Measurements from ENCODE around the gene LDLRAD2.

LDLRAD2 gene

GRCh38 chr1:21786640-21787039 lies 25.4 kb upstream of the LDLRAD2 start:
- no peak overlapping the region for H3K4me3 ChIP-seq
- DNase-seq (ENCODE audit: low spot score), result no peak
- TF ChIP-seq CTCF (IDR thresholded peaks at IDR 0.05), result no peak
- no peak overlapping the region for H3K27ac ChIP-seq

GRCh38 chr1:21793104-21793503 lies 19.0 kb upstream of the LDLRAD2 start:
- no peak for DNase-seq (ENCODE audit: low spot score)
- TF ChIP-seq CTCF (IDR thresholded peaks at IDR 0.05), result no peak
- H3K4me3 ChIP-seq, result no peak overlapping the region

GRCh38 chr1:21794656-21795055 lies 17.4 kb upstream of the LDLRAD2 start:
- Histone ChIP-seq H3K4me3 (no peak overlapping the region), H3K27ac (no peak overlapping the region)
- DNase-seq (ENCODE audit: low spot score), result no peak
- TF ChIP-seq CTCF (IDR thresholded peaks at IDR 0.05), result no peak

More at GRCh38 chr1:21793104-21793503, 19.0 kb upstream of the LDLRAD2 start:
- H3K27ac ChIP-seq, result no peak overlapping the region

- H3K27ac ChIP-seq, result no peak overlapping the region
- DNase-seq (ENCODE audit: low spot score), result no peak
- TF ChIP-seq CTCF (IDR thresholded peaks at IDR 0.05), result no peak
- H3K4me3 ChIP-seq, result no peak overlapping the region
These were observed 17.0 kb upstream of the LDLRAD2 start for GRCh38 chr1:21795075-21795474.

- DNase-seq (ENCODE audit: low spot score), result no peak
- Histone ChIP-seq H3K4me3 (no peak overlapping the region), H3K27ac (no peak overlapping the region)
- no peak for TF ChIP-seq CTCF (IDR thresholded peaks at IDR 0.05)
These were observed 12.3 kb upstream of the LDLRAD2 start for GRCh38 chr1:21799730-21800129.

GRCh38 chr1:21801100-21801499 lies 11.0 kb upstream of the LDLRAD2 start:
- TF ChIP-seq CTCF (IDR thresholded peaks at IDR 0.05), result no peak
- no peak overlapping the region for H3K27ac ChIP-seq
- no peak overlapping the region for H3K4me3 ChIP-seq
- DNase-seq (ENCODE audit: low spot score), result no peak

- no peak for DNase-seq (ENCODE audit: low spot score)
- no peak overlapping the region for H3K27ac ChIP-seq
- H3K4me3 ChIP-seq, result no peak overlapping the region
- no peak for TF ChIP-seq CTCF (IDR thresholded peaks at IDR 0.05)
These were observed 7.5 kb upstream of the LDLRAD2 start for GRCh38 chr1:21804536-21804935.

All from coronary artery (tissue), 2 donors.